Activated T-helper 17 cell treated with anti-CD3 and anti-CD28 coated beads, Interleukin-2, amount 50 U/mL, for 72 hours (primary cell): ENCODE data around the gene LTV1. TPM values are rescaled to one million over a fixed set of nuclear protein-coding genes. Genes with fewer than 3 reads are reported as not detected.

Experiments
- ATAC-seq: fragments of 150-1000 bp; cut with Tn5 transposase; replicated peaks from 2 replicates; pipeline ENCODE4 v1.10.0; 2021; ENCODE audit warnings: mild to moderate bottlenecking, moderate library complexity
- H3K27ac Mint-ChIP-seq: one replicate; pipeline ENCODE4 v1.8.0; 2022; ENCODE audit warnings: mixed read lengths
- H3K27me3 Mint-ChIP-seq: one replicate; pipeline ENCODE4 v1.8.0; 2022; ENCODE audit warnings: mixed read lengths
- H3K36me3 Mint-ChIP-seq: one replicate; pipeline ENCODE4 v1.8.0; 2022; ENCODE audit warnings: low read depth, mild to moderate bottlenecking, mixed read lengths
- H3K4me1 Mint-ChIP-seq: one replicate; pipeline ENCODE4 v1.8.0; 2022; ENCODE audit warnings: mixed read lengths
- H3K4me3 Mint-ChIP-seq: one replicate; pipeline ENCODE4 v1.8.0; 2022; ENCODE audit warnings: mild to moderate bottlenecking, mixed read lengths
- H3K9me3 Mint-ChIP-seq: one replicate; pipeline ENCODE4 v1.8.0; 2022; ENCODE audit warnings: mixed read lengths
- total RNA-seq, 2 donors: library from RNA; stranded (reverse); gene quantifications; one replicate each; pipeline ENCODE4 v1.2.3, GENCODE V29; 2022

LTV1 gene
- total RNA-seq, 2 donors from 2014 or later = 16.6 to 40.3 TPM

DNA sequence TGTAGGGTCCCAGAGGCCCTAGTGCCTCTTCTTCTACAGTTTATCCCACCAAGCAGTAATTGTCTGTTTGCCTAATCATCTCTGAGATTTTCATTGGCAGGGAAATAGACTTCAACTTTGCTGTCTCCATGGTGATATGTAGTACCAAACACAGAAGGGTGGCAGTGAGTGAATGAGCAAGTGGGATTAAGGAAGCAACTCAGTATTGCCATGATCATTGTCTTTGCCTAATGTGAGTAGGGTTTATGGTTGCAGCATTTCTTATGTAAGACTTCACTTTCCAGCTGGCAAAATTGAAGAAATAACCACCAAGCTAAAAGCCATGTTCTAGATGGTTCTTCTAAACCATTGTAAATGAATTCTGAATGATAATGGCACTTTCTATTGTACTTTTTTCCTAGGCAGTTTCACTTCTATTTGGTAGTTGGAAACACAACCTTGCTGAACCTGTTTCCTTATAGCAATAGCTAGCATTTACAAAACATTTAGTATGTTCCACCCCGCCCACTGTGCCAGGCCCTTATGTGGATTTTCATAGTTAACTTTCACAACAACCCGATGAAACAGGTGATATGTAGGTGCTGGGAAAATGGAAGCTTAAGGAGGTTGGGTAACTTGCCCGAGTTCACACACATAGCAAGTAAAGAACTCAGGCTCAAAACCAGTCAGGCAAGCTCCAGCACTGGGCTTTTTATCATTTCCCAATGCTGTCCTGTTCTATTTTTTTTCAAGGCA lies 53.2 kb downstream of the LTV1 start:
- H3K27me3 Mint-ChIP-seq = no peaks in the 10 kb centered on the region
- peaks cover 4% of the 10 kb centered on the region for H3K4me1 Mint-ChIP-seq
- H3K4me3 Mint-ChIP-seq = no peak overlapping the region
- no peaks in the 10 kb centered on the region for H3K9me3 Mint-ChIP-seq
- no peak for ATAC-seq
- H3K36me3 Mint-ChIP-seq = no peaks in the 10 kb centered on the region
- H3K27ac Mint-ChIP-seq = no peak overlapping the region

DNA sequence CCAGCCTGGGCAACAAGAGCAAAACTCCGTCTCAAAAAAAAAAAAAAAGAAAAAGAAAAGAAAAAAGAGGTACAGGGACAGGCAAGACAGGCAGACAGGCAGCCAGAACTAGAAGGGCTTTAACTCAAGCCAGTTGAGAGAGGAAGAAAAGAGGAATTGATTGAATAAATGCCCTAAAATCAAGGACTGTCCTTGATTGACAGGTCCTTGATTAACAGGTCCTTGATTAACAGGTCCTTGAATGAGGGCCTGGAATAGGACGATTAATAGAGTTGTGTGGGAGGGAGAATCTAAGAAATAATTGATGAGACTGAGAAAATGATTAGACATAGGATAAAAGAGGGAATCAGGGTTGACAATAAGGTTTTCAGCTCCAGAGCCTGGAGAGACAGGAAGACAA lies 57.2 kb downstream of the LTV1 start:
- Mint-ChIP-seq H3K36me3 (no peaks in the 10 kb centered on the region), H3K4me1 (peaks cover 4% of the 10 kb centered on the region), H3K9me3 (no peaks in the 10 kb centered on the region), H3K27me3 (no peaks in the 10 kb centered on the region), H3K27ac (no peak overlapping the region), H3K4me3 (no peak overlapping the region)
- no peak for ATAC-seq

DNA sequence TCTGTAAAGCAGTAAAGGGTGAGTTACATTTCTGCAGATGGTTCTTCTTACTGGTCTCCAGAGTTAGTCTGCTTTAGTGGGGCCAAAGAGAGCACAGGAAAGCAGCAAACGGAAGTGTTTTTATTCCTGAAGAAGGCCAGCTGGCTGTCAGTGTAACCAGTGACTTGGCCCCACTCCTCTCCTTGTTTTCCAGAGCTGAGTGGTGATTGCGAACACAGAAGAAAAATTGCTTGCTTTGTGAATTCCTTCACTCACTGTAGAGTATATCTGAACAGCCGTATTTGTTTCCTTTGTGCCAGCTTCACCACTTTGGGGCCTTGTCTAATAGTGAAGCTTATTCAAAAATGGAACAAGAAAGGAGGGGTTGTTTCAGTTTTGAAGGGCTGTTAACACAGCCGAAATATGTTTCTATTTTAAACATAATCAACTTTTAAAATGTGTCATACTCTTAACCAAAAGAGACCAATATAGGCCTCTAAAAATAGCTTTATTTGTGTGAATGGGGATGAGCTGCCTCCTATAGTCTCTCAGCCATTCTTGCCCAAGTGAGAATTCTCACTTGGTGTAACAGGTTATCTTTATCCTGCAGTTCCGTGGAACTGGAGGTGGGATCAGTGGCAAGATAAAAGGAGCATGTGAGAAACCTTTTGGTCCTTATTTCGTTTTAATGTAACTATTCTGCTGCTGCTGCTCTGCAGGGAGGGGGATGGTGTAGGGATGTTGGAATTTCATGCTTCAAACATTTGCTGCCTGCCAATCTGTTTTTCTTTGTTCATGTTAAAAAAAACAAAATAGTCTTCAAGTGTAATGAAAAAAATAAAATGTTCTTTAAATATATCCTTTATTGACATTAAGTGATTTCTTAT lies 59.0 kb downstream of the LTV1 start:
- Mint-ChIP-seq H3K27ac (peak overlapping the region; percentile 31), H3K4me1 (peaks cover 4% of the 10 kb centered on the region), H3K36me3 (no peaks in the 10 kb centered on the region), H3K27me3 (no peaks in the 10 kb centered on the region), H3K4me3 (peak overlapping the region; percentile 19), H3K9me3 (no peaks in the 10 kb centered on the region)
- peak; percentile 89 for ATAC-seq

DNA sequence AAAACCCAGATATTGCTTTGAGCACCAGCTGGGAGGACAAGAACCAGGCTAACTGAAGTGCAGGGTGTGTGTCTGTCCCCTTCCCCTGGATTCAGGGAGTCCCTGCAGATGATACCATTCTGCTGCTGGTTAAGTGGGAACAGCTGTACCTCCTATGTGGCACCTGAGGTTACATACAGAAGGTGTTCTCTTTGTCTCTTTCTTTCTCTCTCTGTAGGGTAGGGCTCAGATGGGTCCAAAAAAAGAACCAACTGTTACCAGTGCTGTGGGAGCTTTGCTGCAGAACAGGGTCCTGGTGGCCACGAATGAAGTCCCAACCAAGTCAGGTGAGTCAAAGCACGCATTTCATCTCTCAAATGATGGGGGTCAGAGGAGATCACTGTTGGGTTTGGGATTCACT lies 59.7 kb downstream of the LTV1 start:
- no peaks in the 10 kb centered on the region for H3K36me3 Mint-ChIP-seq
- no peaks in the 10 kb centered on the region for H3K27me3 Mint-ChIP-seq
- no peaks in the 10 kb centered on the region for H3K9me3 Mint-ChIP-seq
- H3K4me3 Mint-ChIP-seq = no peak overlapping the region
- H3K4me1 Mint-ChIP-seq = peaks cover 4% of the 10 kb centered on the region
- H3K27ac Mint-ChIP-seq = no peak overlapping the region
- no peak for ATAC-seq

DNA sequence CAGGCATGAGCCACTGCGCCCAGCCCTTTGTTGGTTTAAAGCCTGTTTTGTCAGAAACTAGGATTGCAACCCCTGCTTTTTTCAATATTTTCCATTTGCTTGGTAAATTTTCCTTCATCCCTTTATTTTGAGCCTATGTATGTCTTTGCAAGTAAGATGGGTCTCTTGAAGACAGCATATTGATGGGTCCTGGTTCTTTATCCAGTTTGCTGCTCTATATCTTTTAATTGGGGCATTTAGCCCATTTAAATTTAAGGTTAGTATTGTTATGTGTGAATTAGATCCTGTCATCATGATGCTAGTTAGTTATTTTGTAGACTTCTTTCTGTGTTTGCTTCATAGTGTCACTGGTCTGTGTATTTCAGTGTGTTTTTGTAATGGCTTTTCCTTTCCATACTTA lies 67.9 kb downstream of the LTV1 start:
- H3K4me1 Mint-ChIP-seq = no peaks in the 10 kb centered on the region
- H3K27ac Mint-ChIP-seq = no peak overlapping the region
- H3K36me3 Mint-ChIP-seq = no peaks in the 10 kb centered on the region
- H3K4me3 Mint-ChIP-seq = no peak overlapping the region
- ATAC-seq = no peak
- H3K27me3 Mint-ChIP-seq = peaks cover 3% of the 10 kb centered on the region
- peaks cover 16% of the 10 kb centered on the region for H3K9me3 Mint-ChIP-seq

DNA sequence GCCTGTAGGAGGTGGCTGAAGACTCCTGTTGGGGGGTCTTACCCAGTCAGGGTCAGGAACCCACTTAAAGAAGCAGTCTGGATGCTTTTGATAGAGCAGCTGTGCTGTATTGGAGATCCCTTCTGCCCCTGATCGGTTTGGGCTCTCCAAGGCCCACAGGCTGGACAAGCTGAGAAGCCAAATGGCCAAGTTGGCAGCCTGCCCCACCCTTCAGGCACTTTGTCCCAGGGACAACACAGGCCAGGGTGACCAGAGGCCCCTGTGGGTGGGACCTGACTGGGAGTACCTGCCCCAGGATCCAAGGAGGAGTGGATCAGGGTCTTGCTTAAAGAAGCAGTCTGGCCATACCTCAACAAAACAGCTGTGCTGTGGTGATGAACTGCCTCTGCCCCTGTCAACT lies 69.5 kb downstream of the LTV1 start:
- H3K27ac Mint-ChIP-seq = no peak overlapping the region
- ATAC-seq = no peak
- H3K9me3 Mint-ChIP-seq = peaks cover 20% of the 10 kb centered on the region
- no peaks in the 10 kb centered on the region for H3K36me3 Mint-ChIP-seq
- H3K4me1 Mint-ChIP-seq = no peaks in the 10 kb centered on the region
- H3K4me3 Mint-ChIP-seq = no peak overlapping the region
- H3K27me3 Mint-ChIP-seq = peaks cover 3% of the 10 kb centered on the region

Other genes with a start within 250 kb of the LTV1 start
- 10 to 100 TPM; 32.5 to 33.7 TPM for gene PHACTR2, start 165.4 kb upstream of the LTV1 start, total RNA-seq
- not detected for gene ZC2HC1B, start 21.1 kb downstream of the LTV1 start, total RNA-seq
- gene PLAGL1, start 164.9 kb downstream of the LTV1 start, total RNA-seq = 10 to 100 TPM; 15.5 to 77.8 TPM